ENCODE results near the gene CSTF1.
"Not testable (repeated sequence)": the region's sequence is repeated elsewhere in the genome, so short reads cannot be mapped to it uniquely, and the experiment has no call there.

CSTF1 gene

GRCh38 chr20:56411287-56411686 is 18.8 kb downstream of the CSTF1 start:
- DNase-seq, result not testable (repeated sequence)

- DNase-seq, result peak; percentile 82 to 90
Measured at GRCh38 chr20:56411759-56412472, 19.5 kb downstream of the CSTF1 start, which contains the start of gene CASS4. TSS of gene CASS4 (plus strand) at chr20:56412260. CDS start at chr20:56412459, 199 bp downstream.

GRCh38 chr20:56412473-56412790 is 20.0 kb downstream of the CSTF1 start:
- DNase-seq, result no peak

- DNase-seq, result no peak
Measured at GRCh38 chr20:56412949-56413348, 20.5 kb downstream of the CSTF1 start.

GRCh38 chr20:56414842-56415765 is 22.7 kb downstream of the CSTF1 start:
- DNase-seq, result peak in 1 of 2 donors; percentile 75

GRCh38 chr20:56417402-56417801 is 25.0 kb downstream of the CSTF1 start:
- no peak for DNase-seq

GRCh38 chr20:56417911-56418310 is 25.5 kb downstream of the CSTF1 start:
- no peak for DNase-seq

- peak in 1 of 2 donors; percentile 47 for DNase-seq
Measured at GRCh38 chr20:56418385-56418861, 26.0 kb downstream of the CSTF1 start.

GRCh38 chr20:56420028-56420427 is 27.6 kb downstream of the CSTF1 start:
- no peak for DNase-seq

- no peak for DNase-seq
Measured at GRCh38 chr20:56420940-56421688, 28.7 kb downstream of the CSTF1 start.

GRCh38 chr20:56422076-56422823 is 29.8 kb downstream of the CSTF1 start:
- peak; percentile 72 to 83 for DNase-seq

GRCh38 chr20:56422824-56423189 is 30.4 kb downstream of the CSTF1 start:
- DNase-seq, result peak; percentile 32 to 72

GRCh38 chr20:56423211-56423610 is 30.8 kb downstream of the CSTF1 start:
- peak; percentile 42 to 59 for DNase-seq

- no peak for DNase-seq
Measured at GRCh38 chr20:56423886-56424285, 31.4 kb downstream of the CSTF1 start.

GRCh38 chr20:56424931-56425330 is 32.5 kb downstream of the CSTF1 start:
- no peak for DNase-seq

- DNase-seq, result no peak
Measured at GRCh38 chr20:56426026-56426425, 33.6 kb downstream of the CSTF1 start.

- DNase-seq, result no peak
Measured at GRCh38 chr20:56426926-56427325, 34.5 kb downstream of the CSTF1 start.

GRCh38 chr20:56427797-56428196 is 35.4 kb downstream of the CSTF1 start:
- peak; percentile 58 to 65 for DNase-seq

GRCh38 chr20:56428410-56428809 is 36.0 kb downstream of the CSTF1 start:
- no peak for DNase-seq

GRCh38 chr20:56428881-56429280 is 36.4 kb downstream of the CSTF1 start:
- peak in 1 of 2 donors; percentile 72 for DNase-seq

GRCh38 chr20:56429502-56429901 is 37.1 kb downstream of the CSTF1 start:
- peak; percentile 46 to 61 for DNase-seq

- DNase-seq, result no peak
Measured at GRCh38 chr20:56429941-56430340, 37.5 kb downstream of the CSTF1 start.
